CD8-positive, alpha-beta memory T cell (primary cell): Measurements from ENCODE around the gene NBL1. TPM values are rescaled to one million over a fixed set of nuclear protein-coding genes. Genes with fewer than 3 reads are reported as not detected.
A peak's percentile ranks its signal among the peaks of the same experiment; 100 is the strongest.

ENCODE experiments used
- CTCF ChIA-PET: fragments of 350-600 bp; sonication (Branson Sonifier 250); formaldehyde crosslinking; loops from one replicate; lab custom pipeline; 2021; ENCODE audit warnings: antibody characterized with exemption; lab: Charles Lee
- POLR2A ChIA-PET: fragments of 350-600 bp; sonication (Branson Sonifier 250); formaldehyde crosslinking; loops from one replicate; lab custom pipeline; 2021; ENCODE audit warnings: antibody characterized with exemption; lab: Charles Lee
- DNase-seq, 5 donors: peaks; one replicate each; pipeline versions ENCODE4 v3.0.0 to v3.0.0-alpha.2; 2020 to 2022; ENCODE audit warnings: mixed read lengths in 1 of 5
- H3K27ac ChIP-seq: one replicate; pipeline ENCODE4 v1.7.0; 2013; ENCODE audit warnings: low read depth, mild to moderate bottlenecking, low read length, moderate library complexity
- H3K27me3 ChIP-seq: 2 replicates; pipeline ENCODE4 v1.7.0; 2013; ENCODE audit warnings: low read length, mild to moderate bottlenecking; ENCODE audit not compliant: insufficient read depth, poor library complexity, severe bottlenecking
- H3K36me3 ChIP-seq: 2 replicates; pipeline ENCODE4 v1.7.0; 2013; ENCODE audit warnings: mild to moderate bottlenecking, low read length, moderate library complexity; ENCODE audit not compliant: insufficient read depth
- H3K4me1 ChIP-seq: 2 replicates; pipeline ENCODE4 v1.7.0; 2013; ENCODE audit warnings: mild to moderate bottlenecking, low read length, moderate library complexity; ENCODE audit not compliant: insufficient read depth
- H3K4me3 ChIP-seq: 2 replicates; pipeline ENCODE4 v1.7.0; 2013; ENCODE audit warnings: mild to moderate bottlenecking, low read length
- H3K9me3 ChIP-seq: 2 replicates; pipeline ENCODE4 v1.7.0; 2013; ENCODE audit warnings: mild to moderate bottlenecking, low read length
- H3K27ac Mint-ChIP-seq, 8 donors: one replicate each; pipeline ENCODE4 v1.8.0; 2020 to 2021; ENCODE audit warnings: mixed read lengths in 8 of 8, mild to moderate bottlenecking in 6 of 8, inconsistent platforms in 3 of 8, moderate library complexity in 3 of 8
- H3K27me3 Mint-ChIP-seq, 2 donors: one replicate each; pipeline ENCODE4 v1.8.0; 2020 to 2021; ENCODE audit warnings: mixed read lengths in 2 of 2, mild to moderate bottlenecking in 1 of 2, moderate library complexity in 1 of 2
- H3K36me3 Mint-ChIP-seq, 3 donors: one replicate each; pipeline ENCODE4 v1.8.0; 2020 to 2021; ENCODE audit warnings: mixed read lengths in 3 of 3, inconsistent platforms in 1 of 3, mild to moderate bottlenecking in 1 of 3
- H3K4me1 Mint-ChIP-seq, 3 donors: one replicate each; pipeline ENCODE4 v1.8.0; 2020 to 2021; ENCODE audit warnings: mixed read lengths in 3 of 3, inconsistent platforms in 1 of 3, mild to moderate bottlenecking in 1 of 3
- H3K4me3 Mint-ChIP-seq, 7 donors: one replicate each; pipeline ENCODE4 v1.8.0; 2020 to 2021; ENCODE audit warnings: mixed read lengths in 7 of 7, mild to moderate bottlenecking in 6 of 7, moderate library complexity in 4 of 7, inconsistent platforms in 2 of 7
- H3K9me3 Mint-ChIP-seq, 5 donors: one replicate each; pipeline ENCODE4 v1.8.0; 2020 to 2022; ENCODE audit warnings: mixed read lengths in 5 of 5, mild to moderate bottlenecking in 3 of 5, moderate library complexity in 2 of 5, inconsistent platforms in 1 of 5
- polyA plus RNA-seq: library from polyadenylated mRNA; unstranded; fragments of 300-500 nt; fragmentation: Illumina TruSeq; gene quantifications from one replicate; pipeline ENCODE4 v1.2.3, GENCODE V29; 2021
- total RNA-seq, 2 experiments: library from RNA; stranded (reverse); gene quantifications; one replicate each; pipeline ENCODE4 v1.2.3, GENCODE V29; 2021

The NBL1 gene
- total and polyA plus RNA-seq, 3 experiments from 2014 or later = 8.1 to 36.3 (median 35.6) TPM

- H3K9me3 Mint-ChIP-seq = no peaks in the 10 kb centered on the region
- ChIA-PET CTCF (interaction anchor here (3.3 kb wide), 1 partner anchor 18 kb away, joined by 17 read pairs; no protein-coding TSS in a partner anchor), POLR2A (no interaction called here)
- Histone ChIP-seq H3K4me1 (no peaks in the 10 kb centered on the region), H3K27ac (no peak overlapping the region), H3K9me3 (no peaks in the 10 kb centered on the region), H3K27me3 (no peaks in the 10 kb centered on the region), H3K36me3 (no peaks in the 10 kb centered on the region), H3K4me3 (no peak overlapping the region)
- H3K27me3 Mint-ChIP-seq = peaks cover 13% of the 10 kb centered on the region in 2 donors
- H3K36me3 Mint-ChIP-seq = peaks cover 0 to 7% (median 6%) of the 10 kb centered on the region in 3 donors
- DNase-seq = no peak
- peaks cover 0 to 8% (median 0%) of the 10 kb centered on the region in 3 donors for H3K4me1 Mint-ChIP-seq
- no peak overlapping the region for H3K27ac Mint-ChIP-seq
- H3K4me3 Mint-ChIP-seq = no peak overlapping the region
These were observed 34.4 kb downstream of the NBL1 start for GRCh38 chr1:19678493-19678892.

- Mint-ChIP-seq H3K36me3 (peaks cover 0 to 7% (median 6%) of the 10 kb centered on the region in 3 donors), H3K4me3 (no peak overlapping the region), H3K4me1 (peaks cover 0 to 8% (median 0%) of the 10 kb centered on the region in 3 donors), H3K27ac (no peak overlapping the region), H3K9me3 (no peaks in the 10 kb centered on the region), H3K27me3 (peaks cover 13% of the 10 kb centered on the region in 2 donors)
- Histone ChIP-seq H3K27ac (no peak overlapping the region), H3K9me3 (no peaks in the 10 kb centered on the region), H3K27me3 (no peaks in the 10 kb centered on the region), H3K4me3 (no peak overlapping the region), H3K36me3 (no peaks in the 10 kb centered on the region), H3K4me1 (no peaks in the 10 kb centered on the region)
- POLR2A ChIA-PET = no interaction called here
- no peak for DNase-seq
- CTCF ChIA-PET = no interaction called here
These were observed 34.9 kb downstream of the NBL1 start for GRCh38 chr1:19678931-19679453.

GRCh38 chr1:19679691-19680090 lies 35.6 kb downstream of the NBL1 start:
- Mint-ChIP-seq H3K36me3 (peaks cover 0 to 7% (median 6%) of the 10 kb centered on the region in 3 donors), H3K4me1 (peaks cover 0 to 8% (median 0%) of the 10 kb centered on the region in 3 donors), H3K27ac (peak overlapping the region in 1 of 8 donors; percentile 23), H3K4me3 (no peak overlapping the region), H3K9me3 (no peaks in the 10 kb centered on the region), H3K27me3 (peaks cover 8 to 11% of the 10 kb centered on the region in 2 donors)
- H3K4me1 ChIP-seq = no peaks in the 10 kb centered on the region
- no peak for DNase-seq
- no peaks in the 10 kb centered on the region for H3K27me3 ChIP-seq
- H3K4me3 ChIP-seq = no peak overlapping the region
- no peaks in the 10 kb centered on the region for H3K36me3 ChIP-seq
- H3K27ac ChIP-seq = no peak overlapping the region
- ChIA-PET CTCF (no interaction called here), POLR2A (no interaction called here)
- H3K9me3 ChIP-seq = no peaks in the 10 kb centered on the region

GRCh38 chr1:19680644-19681043 lies 36.5 kb downstream of the NBL1 start:
- Mint-ChIP-seq H3K27me3 (peaks cover 2 to 4% of the 10 kb centered on the region in 2 donors), H3K36me3 (peaks cover 0 to 7% (median 6%) of the 10 kb centered on the region in 3 donors), H3K4me1 (peaks cover 0 to 8% (median 0%) of the 10 kb centered on the region in 3 donors), H3K9me3 (no peaks in the 10 kb centered on the region), H3K4me3 (no peak overlapping the region), H3K27ac (peak overlapping the region in 1 of 8 donors; percentile 41)
- Histone ChIP-seq H3K27me3 (no peaks in the 10 kb centered on the region), H3K9me3 (no peaks in the 10 kb centered on the region), H3K4me1 (no peaks in the 10 kb centered on the region), H3K4me3 (no peak overlapping the region), H3K27ac (no peak overlapping the region), H3K36me3 (no peaks in the 10 kb centered on the region)
- no peak for DNase-seq
- CTCF ChIA-PET = interaction anchor here (1.1 to 1.5 kb wide), 2 partner anchors 18 to 23 kb away, joined by 3 to 7 read pairs; no protein-coding TSS in a partner anchor
- POLR2A ChIA-PET = no interaction called here

- Histone ChIP-seq H3K27ac (no peak overlapping the region), H3K27me3 (no peaks in the 10 kb centered on the region), H3K36me3 (no peaks in the 10 kb centered on the region), H3K4me3 (no peak overlapping the region), H3K9me3 (no peaks in the 10 kb centered on the region), H3K4me1 (peaks cover 15% of the 10 kb centered on the region)
- DNase-seq = no peak
- H3K4me1 Mint-ChIP-seq = peaks cover 0 to 16% (median 9%) of the 10 kb centered on the region in 3 donors
- POLR2A ChIA-PET = no interaction called here
- peaks cover 0 to 13% (median 7%) of the 10 kb centered on the region in 3 donors for H3K36me3 Mint-ChIP-seq
- H3K27ac Mint-ChIP-seq = no peak overlapping the region
- H3K9me3 Mint-ChIP-seq = no peaks in the 10 kb centered on the region
- peaks cover 0 to 1% of the 10 kb centered on the region in 2 donors for H3K27me3 Mint-ChIP-seq
- CTCF ChIA-PET = interaction anchor here (1.3 kb wide), 1 partner anchor 20 kb away, joined by 5 read pairs; no protein-coding TSS in a partner anchor
- H3K4me3 Mint-ChIP-seq = no peak overlapping the region
These were observed 38.1 kb downstream of the NBL1 start for GRCh38 chr1:19682257-19682656.

GRCh38 chr1:19682901-19683300 lies 38.8 kb downstream of the NBL1 start:
- no peaks in the 10 kb centered on the region for H3K36me3 ChIP-seq
- H3K27ac ChIP-seq = no peak overlapping the region
- ChIA-PET CTCF (interaction anchor here (0.7 to 2.2 kb wide), 3 partner anchors 15 to 21 kb away, joined by 3 to 9 read pairs (median 5); no protein-coding TSS in a partner anchor), POLR2A (no interaction called here)
- peaks cover 0 to 14% (median 7%) of the 10 kb centered on the region in 3 donors for H3K36me3 Mint-ChIP-seq
- no peaks in the 10 kb centered on the region for H3K27me3 ChIP-seq
- H3K4me3 Mint-ChIP-seq = no peak overlapping the region
- H3K9me3 ChIP-seq = no peaks in the 10 kb centered on the region
- DNase-seq = no peak
- H3K9me3 Mint-ChIP-seq = no peaks in the 10 kb centered on the region
- H3K4me3 ChIP-seq = no peak overlapping the region
- H3K4me1 Mint-ChIP-seq = peaks cover 4 to 21% (median 16%) of the 10 kb centered on the region in 3 donors
- H3K27ac Mint-ChIP-seq = no peak overlapping the region
- peaks cover 21% of the 10 kb centered on the region for H3K4me1 ChIP-seq
- H3K27me3 Mint-ChIP-seq = peaks cover 0 to 1% of the 10 kb centered on the region in 2 donors

- Histone ChIP-seq H3K4me3 (no peak overlapping the region), H3K9me3 (no peaks in the 10 kb centered on the region), H3K4me1 (peaks cover 26% of the 10 kb centered on the region), H3K36me3 (no peaks in the 10 kb centered on the region), H3K27me3 (no peaks in the 10 kb centered on the region), H3K27ac (no peak overlapping the region)
- H3K4me1 Mint-ChIP-seq = peaks cover 9 to 26% (median 20%) of the 10 kb centered on the region in 3 donors
- ChIA-PET POLR2A (interaction anchor here (0.6 kb wide), 2 partner anchors 22 to 85 kb away, joined by 3 to 5 read pairs; no protein-coding TSS in a partner anchor), CTCF (interaction anchor here (0.7 to 2.2 kb wide), 2 partner anchors 15 to 21 kb away, joined by 3 to 9 read pairs; no protein-coding TSS in a partner anchor)
- H3K27me3 Mint-ChIP-seq = peaks cover 0 to 1% of the 10 kb centered on the region in 2 donors
- H3K4me3 Mint-ChIP-seq = no peak overlapping the region
- no peak for DNase-seq
- H3K27ac Mint-ChIP-seq = no peak overlapping the region
- H3K36me3 Mint-ChIP-seq = peaks cover 0 to 14% (median 7%) of the 10 kb centered on the region in 3 donors
- peaks cover 0 to 3% (median 0%) of the 10 kb centered on the region in 5 donors for H3K9me3 Mint-ChIP-seq
These were observed 39.2 kb downstream of the NBL1 start for GRCh38 chr1:19683351-19683750.

- H3K4me3 Mint-ChIP-seq = no peak overlapping the region
- peaks cover 0 to 14% (median 5%) of the 10 kb centered on the region in 3 donors for H3K36me3 Mint-ChIP-seq
- H3K4me1 Mint-ChIP-seq = peaks cover 13 to 39% (median 33%) of the 10 kb centered on the region in 3 donors
- Histone ChIP-seq H3K27me3 (no peaks in the 10 kb centered on the region), H3K4me3 (no peak overlapping the region), H3K9me3 (peaks cover 4% of the 10 kb centered on the region), H3K27ac (no peak overlapping the region), H3K4me1 (peaks cover 39% of the 10 kb centered on the region), H3K36me3 (no peaks in the 10 kb centered on the region)
- peak overlapping the region in 2 of 8 donors; percentile 50 for H3K27ac Mint-ChIP-seq
- peaks cover 0 to 1% of the 10 kb centered on the region in 2 donors for H3K27me3 Mint-ChIP-seq
- ChIA-PET CTCF (interaction anchor here (0.7 to 2.2 kb wide), 3 partner anchors 20 to 22 kb away, joined by 3 to 9 read pairs (median 3); no protein-coding TSS in a partner anchor), POLR2A (no interaction called here)
- DNase-seq = no peak
- H3K9me3 Mint-ChIP-seq = peaks cover 0 to 3% (median 0%) of the 10 kb centered on the region in 5 donors
These were observed 40.6 kb downstream of the NBL1 start for GRCh38 chr1:19684677-19685076.
